AG04450 (cell line): ENCODE results near the gene LIG4. TPM values are rescaled to one million over a fixed set of nuclear protein-coding genes. Genes with fewer than 3 reads are reported as not detected.

Source experiments
- CTCF ChIA-PET: fragments of 300-600, 350-600 bp; formaldehyde crosslinking; extraction: SDS; loops from one replicate; lab custom pipeline; 2022; ENCODE audit warnings: antibody characterized with exemption, inconsistent platforms; lab: Charles Lee
- POLR2A ChIA-PET: fragments of 350-600 bp; formaldehyde crosslinking; extraction: SDS; loops from one replicate; lab custom pipeline; 2021; ENCODE audit warnings: antibody characterized with exemption, inconsistent platforms; lab: Yijun Ruan, JAX
- DNase-seq: peaks from one replicate; pipeline ENCODE4 v3.0.0-alpha.2; 2011; ENCODE audit warnings: low read depth, low spot score
- H3K27ac ChIP-seq: one replicate; pipeline ENCODE4 v1.5.1; 2012; ENCODE audit warnings: low read depth, low read length, control low read depth
- H3K27me3 ChIP-seq: one replicate; pipeline ENCODE4 v1.6.0; 2012; ENCODE audit warnings: low read length; ENCODE audit not compliant: control insufficient read depth, insufficient read depth
- H3K4me3 ChIP-seq: 2 replicates; pipeline ENCODE4 v1.5.1; 2011; ENCODE audit warnings: mild to moderate bottlenecking, low read depth, low read length, control low read depth
- H3K9me3 ChIP-seq: 2 replicates; pipeline ENCODE4 v1.5.1; 2012; ENCODE audit warnings: low read length; ENCODE audit not compliant: control insufficient read depth, insufficient read depth
- CTCF ChIP-seq: IDR thresholded peaks from 2 replicates; pipeline ENCODE4 v1.5.1; 2011; ENCODE audit warnings: low read depth, low read length, control low read depth, inconsistent platforms
- polyA plus RNA-seq: library from polyadenylated mRNA; depleted of rRNA; stranded (reverse); fragments of >200 nt; gene quantifications from 2 replicates; pipeline ENCODE4 v1.2.3, GENCODE V29; 2011

Gene LIG4
- polyA plus RNA-seq, 1 experiment, result 10.4 TPM

- POLR2A ChIA-PET, result no interaction called here
Measured at GRCh38 chr13:108194435-108194936, 20.9 kb downstream of the LIG4 start.

GRCh38 chr13:108193806-108194205 is 21.5 kb downstream of the LIG4 start:
- H3K27ac ChIP-seq, result no peak overlapping the region
- no peak overlapping the region for H3K4me3 ChIP-seq
- POLR2A ChIA-PET, result no interaction called here
- CTCF ChIA-PET, result no interaction called here
- TF ChIP-seq CTCF, result no peak
- no peaks in the 10 kb centered on the region for H3K27me3 ChIP-seq
- H3K9me3 ChIP-seq, result peaks cover 18% of the 10 kb centered on the region
- DNase-seq, result no peak

More at GRCh38 chr13:108194435-108194936, 20.9 kb downstream of the LIG4 start:
- H3K4me3 ChIP-seq, result no peak overlapping the region
- no peak for DNase-seq
- peaks cover 18% of the 10 kb centered on the region for H3K9me3 ChIP-seq
- H3K27ac ChIP-seq, result no peak overlapping the region
- CTCF ChIA-PET, result no interaction called here
- no peaks in the 10 kb centered on the region for H3K27me3 ChIP-seq
- no peak for TF ChIP-seq CTCF

GRCh38 chr13:108190897-108191296 is 24.4 kb downstream of the LIG4 start:
- no peak for TF ChIP-seq CTCF
- no peak overlapping the region for H3K27ac ChIP-seq
- CTCF ChIA-PET, result interaction anchor here (1.0 kb wide), 1 partner anchor 10 kb away, joined by 3 read pairs; no protein-coding TSS in a partner anchor
- peaks cover 17% of the 10 kb centered on the region for H3K9me3 ChIP-seq
- no peak for DNase-seq
- no peaks in the 10 kb centered on the region for H3K27me3 ChIP-seq
- POLR2A ChIA-PET, result no interaction called here
- no peak overlapping the region for H3K4me3 ChIP-seq

GRCh38 chr13:108188260-108188659 is 27.1 kb downstream of the LIG4 start:
- no peak overlapping the region for H3K4me3 ChIP-seq
- no peaks in the 10 kb centered on the region for H3K27me3 ChIP-seq
- POLR2A ChIA-PET, result no interaction called here
- TF ChIP-seq CTCF, result no peak
- no peaks in the 10 kb centered on the region for H3K9me3 ChIP-seq
- H3K27ac ChIP-seq, result no peak overlapping the region
- DNase-seq, result no peak
- CTCF ChIA-PET, result no interaction called here

GRCh38 chr13:108185223-108185622 is 30.1 kb downstream of the LIG4 start:
- CTCF ChIA-PET, result no interaction called here
- H3K4me3 ChIP-seq, result no peak overlapping the region
- TF ChIP-seq CTCF, result no peak
- H3K9me3 ChIP-seq, result no peaks in the 10 kb centered on the region
- POLR2A ChIA-PET, result no interaction called here
- no peaks in the 10 kb centered on the region for H3K27me3 ChIP-seq
- no peak overlapping the region for H3K27ac ChIP-seq
- no peak for DNase-seq
